ENCODE results near the gene XRN1. TPM values are rescaled to one million over a fixed set of nuclear protein-coding genes. Genes with fewer than 3 reads are reported as not detected.

XRN1 gene
- polyA plus RNA-seq, 1 donor (not counting 4 experiments of a cell fraction or from before 2014, with no cell fraction given), result 14.4 TPM

GRCh38 chr3:142273501-142273900 lies 174.3 kb downstream of the XRN1 start:
- DNase-seq (ENCODE audit: low read depth, low spot score) (no peak), FAIRE-seq (no peak)
- no peak overlapping the region for H3K4me3 ChIP-seq (ENCODE audit: control insufficient read depth in 2 of 3, extremely low read depth in 1 of 3, insufficient read depth in 2 of 3, low read depth in 1 of 3, low read length in 3 of 3)
- no peak overlapping the region for H3K27ac ChIP-seq (ENCODE audit: control insufficient read depth, insufficient read depth, low read length)
- H3K27me3 ChIP-seq (ENCODE audit: control insufficient read depth, extremely low read depth, insufficient read depth, low read length), result no peaks in the 10 kb centered on the region
- H3K36me3 ChIP-seq (ENCODE audit: control insufficient read depth in 2 of 2, extremely low read depth in 1 of 2, insufficient read depth in 2 of 2, low read length in 2 of 2), result no peaks in the 10 kb centered on the region
- TF ChIP-seq CTCF (optimal IDR thresholded peaks at IDR 0.05 in 1 of 3, IDR thresholded peaks at IDR 0.05 in 1 of 3, conservative IDR thresholded peaks at IDR 0.05 in 1 of 3; ENCODE audit: extremely low read depth in 1 of 3, insufficient read depth in 2 of 3, low read length in 3 of 3) (no peak), EZH2 (IDR thresholded peaks at IDR 0.05; ENCODE audit: low read length) (no peak)
- H3K9me1 ChIP-seq (ENCODE audit: control insufficient read depth, extremely low read depth, insufficient read depth, low read length), result no peaks in the 10 kb centered on the region
- H3K4me1 ChIP-seq (ENCODE audit: control insufficient read depth, extremely low read depth, insufficient read depth, low read length), result no peaks in the 10 kb centered on the region
- no peaks in the 10 kb centered on the region for H3K9me3 ChIP-seq (ENCODE audit: control insufficient read depth, low read depth, low read length)
- no peak overlapping the region for H3K9ac ChIP-seq (ENCODE audit: control insufficient read depth, extremely low read depth, insufficient read depth, low read length)
- dilution Hi-C loops (cut with MboI; ENCODE audit: extremely low pct_ligation_motif_present, low sequenced_read_pairs), result no loop called here
- H3K4me2 ChIP-seq (ENCODE audit: control insufficient read depth, extremely low read depth, insufficient read depth, low read depth, low read length), result no peak overlapping the region
- no peaks in the 10 kb centered on the region for H3K79me2 ChIP-seq (ENCODE audit: control insufficient read depth, insufficient read depth, low read length)
- no peaks in the 10 kb centered on the region for H4K20me1 ChIP-seq (ENCODE audit: control insufficient read depth, extremely low read depth, insufficient read depth, low read length)
- no peak overlapping the region for H2AFZ ChIP-seq (ENCODE audit: control insufficient read depth, low read length)

- DNase-seq (ENCODE audit: low read depth, low spot score) (no peak), FAIRE-seq (no peak)
- Histone ChIP-seq H3K9me3 (ENCODE audit: control insufficient read depth, low read depth, low read length) (no peaks in the 10 kb centered on the region), H3K9me1 (ENCODE audit: control insufficient read depth, extremely low read depth, insufficient read depth, low read length) (no peaks in the 10 kb centered on the region), H4K20me1 (ENCODE audit: control insufficient read depth, extremely low read depth, insufficient read depth, low read length) (no peaks in the 10 kb centered on the region), H3K27me3 (ENCODE audit: control insufficient read depth, extremely low read depth, insufficient read depth, low read length) (no peaks in the 10 kb centered on the region), H3K9ac (ENCODE audit: control insufficient read depth, extremely low read depth, insufficient read depth, low read length) (no peak overlapping the region), H3K4me3 (ENCODE audit: control insufficient read depth in 2 of 3, extremely low read depth in 1 of 3, insufficient read depth in 2 of 3, low read depth in 1 of 3, low read length in 3 of 3) (no peak overlapping the region), H3K36me3 (ENCODE audit: control insufficient read depth in 2 of 2, extremely low read depth in 1 of 2, insufficient read depth in 2 of 2, low read length in 2 of 2) (no peaks in the 10 kb centered on the region), H3K79me2 (ENCODE audit: control insufficient read depth, insufficient read depth, low read length) (no peaks in the 10 kb centered on the region), H3K4me2 (ENCODE audit: control insufficient read depth, extremely low read depth, insufficient read depth, low read depth, low read length) (no peak overlapping the region), H3K27ac (ENCODE audit: control insufficient read depth, insufficient read depth, low read length) (no peak overlapping the region), H2AFZ (ENCODE audit: control insufficient read depth, low read length) (no peak overlapping the region), H3K4me1 (ENCODE audit: control insufficient read depth, extremely low read depth, insufficient read depth, low read length) (no peaks in the 10 kb centered on the region)
- dilution Hi-C loops (cut with MboI; ENCODE audit: extremely low pct_ligation_motif_present, low sequenced_read_pairs), result no loop called here
- TF ChIP-seq EZH2 (IDR thresholded peaks at IDR 0.05; ENCODE audit: low read length) (no peak), CTCF (optimal IDR thresholded peaks at IDR 0.05 in 1 of 3, IDR thresholded peaks at IDR 0.05 in 1 of 3, conservative IDR thresholded peaks at IDR 0.05 in 1 of 3; ENCODE audit: extremely low read depth in 1 of 3, insufficient read depth in 2 of 3, low read length in 3 of 3) (no peak)
Observed at GRCh38 chr3:142272200-142272891, 175.5 kb downstream of the XRN1 start.

Measured in keratinocyte (primary cell).